ENCODE data around the gene MUC5AC.

MUC5AC gene

GRCh38 chr11:1121331-1121812, 36.4 kb upstream of the MUC5AC start:
- H3K4me3 ChIP-seq (ENCODE audit: low read depth, low read length), result no peak overlapping the region
- DNase-seq (ENCODE audit: low read depth), result no peak

- DNase-seq (ENCODE audit: low read depth), result no peak
- H3K4me3 ChIP-seq (ENCODE audit: low read depth, low read length), result no peak overlapping the region
Measured at GRCh38 chr11:1121813-1122663, 35.7 kb upstream of the MUC5AC start.

- DNase-seq (ENCODE audit: low read depth), result no peak
- H3K4me3 ChIP-seq (ENCODE audit: low read depth, low read length), result no peak overlapping the region
Measured at GRCh38 chr11:1122664-1123002, 35.1 kb upstream of the MUC5AC start.

GRCh38 chr11:1123970-1124369, 33.8 kb upstream of the MUC5AC start:
- H3K4me3 ChIP-seq (ENCODE audit: low read depth, low read length), result no peak overlapping the region
- DNase-seq (ENCODE audit: low read depth), result no peak

GRCh38 chr11:1125803-1126202, 31.9 kb upstream of the MUC5AC start:
- no peak overlapping the region for H3K4me3 ChIP-seq (ENCODE audit: low read depth, low read length)
- DNase-seq (ENCODE audit: low read depth), result no peak

DNA sequence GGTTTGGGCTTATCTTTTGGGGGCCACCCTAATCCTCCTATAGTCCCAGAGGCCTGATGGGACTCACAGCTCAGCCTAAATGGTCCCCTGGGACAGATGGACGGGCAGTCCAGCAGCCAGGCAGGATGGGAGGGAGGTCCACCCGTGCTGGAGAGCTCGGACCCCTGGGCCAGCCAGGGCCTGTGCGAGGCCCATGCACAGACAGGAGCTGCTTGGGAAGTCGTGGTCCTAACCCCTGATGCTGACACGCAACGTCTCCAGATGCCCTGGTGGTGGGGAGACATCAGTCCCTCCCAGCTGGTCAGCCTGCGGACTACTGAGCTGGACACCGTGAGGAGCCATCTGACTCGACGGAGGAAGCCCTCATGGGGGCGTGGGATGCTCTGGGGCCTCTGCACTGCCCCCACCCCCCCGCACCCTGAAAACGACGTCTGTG, 31.2 kb upstream of the MUC5AC start:
- H3K4me3 ChIP-seq (ENCODE audit: low read depth, low read length), result no peak overlapping the region
- no peak for DNase-seq (ENCODE audit: low read depth)

GRCh38 chr11:1126935-1127663, 30.7 kb upstream of the MUC5AC start:
- no peak overlapping the region for H3K4me3 ChIP-seq (ENCODE audit: low read depth, low read length)
- no peak for DNase-seq (ENCODE audit: low read depth)

DNA sequence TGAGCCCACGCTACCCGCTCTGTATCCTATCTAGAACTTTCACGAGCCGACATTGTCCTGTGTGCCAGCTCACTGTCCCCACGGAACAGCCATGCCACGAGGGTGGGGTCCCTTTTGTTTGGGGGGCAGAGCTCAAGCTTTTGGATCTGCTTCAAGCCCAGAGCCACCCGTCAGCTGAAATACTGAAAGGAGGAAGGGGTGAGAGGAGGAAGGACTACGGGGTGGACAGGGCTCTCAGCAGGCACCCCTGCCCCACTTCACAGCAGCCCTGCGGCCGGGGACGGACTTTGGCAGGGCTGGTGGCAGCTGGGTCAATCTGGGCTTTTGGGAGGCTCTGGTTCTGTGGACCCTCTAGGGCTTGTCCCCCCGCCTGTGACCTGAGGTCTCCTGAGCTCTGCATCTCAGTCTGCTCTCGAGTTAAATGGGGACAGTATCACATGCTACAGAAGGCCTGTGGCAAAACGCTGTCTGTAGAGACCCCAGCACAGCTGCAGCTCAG, 30.0 kb upstream of the MUC5AC start:
- H3K4me3 ChIP-seq (ENCODE audit: low read depth, low read length), result no peak overlapping the region
- DNase-seq (ENCODE audit: low read depth), result no peak

GRCh38 chr11:1128311-1129142, 29.2 kb upstream of the MUC5AC start:
- no peak overlapping the region for H3K4me3 ChIP-seq (ENCODE audit: low read depth, low read length)
- DNase-seq (ENCODE audit: low read depth), result no peak

DNA sequence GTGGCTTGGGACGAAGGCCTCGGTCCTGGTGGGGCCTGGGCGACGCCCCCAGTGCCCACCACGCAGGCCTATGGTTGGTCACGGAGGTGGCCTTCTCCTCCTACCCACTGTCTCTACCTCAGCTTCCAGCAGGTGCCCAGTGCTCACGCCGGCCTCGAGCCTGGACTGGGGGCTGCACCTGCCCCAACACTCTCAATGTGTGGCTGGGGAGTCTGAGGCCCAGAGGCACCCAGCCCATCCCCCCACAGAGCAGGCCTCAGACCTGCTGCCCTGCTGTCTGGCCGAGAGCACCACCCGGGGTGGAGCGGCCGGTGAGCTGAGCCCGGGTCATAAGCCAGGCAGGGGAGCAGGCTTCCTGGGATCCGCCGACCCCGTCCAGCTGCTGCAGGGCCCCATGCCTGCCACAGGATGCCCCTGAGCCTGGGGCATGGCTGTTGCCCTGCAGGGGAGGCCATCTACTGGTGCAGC, 28.6 kb upstream of the MUC5AC start:
- H3K4me3 ChIP-seq (ENCODE audit: low read depth, low read length), result no peak overlapping the region
- DNase-seq (ENCODE audit: low read depth), result no peak

DNA sequence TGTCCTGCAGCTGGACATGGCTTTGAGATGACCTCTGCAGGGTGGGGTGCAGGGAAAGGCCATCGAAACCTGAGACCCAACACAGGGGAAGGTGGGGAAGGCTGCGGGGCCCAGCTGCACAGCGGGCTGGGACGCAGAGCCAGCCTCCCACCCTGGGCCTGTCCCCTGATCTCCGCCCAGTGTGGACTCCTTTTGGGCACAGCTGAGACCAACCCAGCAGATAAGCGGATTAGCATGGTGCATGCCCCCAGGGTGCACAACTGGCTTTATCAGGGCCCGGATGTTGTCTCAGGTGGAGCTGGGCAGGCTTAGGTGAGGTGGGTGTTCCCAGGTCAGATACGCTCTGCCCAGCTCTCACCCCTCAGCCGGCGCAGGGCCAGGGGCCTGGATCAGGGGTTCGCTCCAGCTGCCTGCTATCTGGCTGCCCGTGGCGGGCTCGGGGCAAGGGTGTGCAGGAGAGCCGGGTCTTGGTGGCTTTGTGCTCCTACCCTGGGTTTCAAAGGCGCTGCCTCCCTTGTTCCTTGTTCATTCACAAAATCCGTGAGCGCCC, 28.1 kb upstream of the MUC5AC start:
- DNase-seq (ENCODE audit: low read depth), result no peak
- H3K4me3 ChIP-seq (ENCODE audit: low read depth, low read length), result no peak overlapping the region

GRCh38 chr11:1130276-1131032, 27.3 kb upstream of the MUC5AC start:
- H3K4me3 ChIP-seq (ENCODE audit: low read depth, low read length), result no peak overlapping the region
- DNase-seq (ENCODE audit: low read depth), result no peak

GRCh38 chr11:1131033-1131911, 26.5 kb upstream of the MUC5AC start:
- no peak overlapping the region for H3K4me3 ChIP-seq (ENCODE audit: low read depth, low read length)
- DNase-seq (ENCODE audit: low read depth), result no peak

- no peak overlapping the region for H3K4me3 ChIP-seq (ENCODE audit: low read depth, low read length)
- DNase-seq (ENCODE audit: low read depth), result no peak
Measured at GRCh38 chr11:1134848-1135445, 22.8 kb upstream of the MUC5AC start.

DNA sequence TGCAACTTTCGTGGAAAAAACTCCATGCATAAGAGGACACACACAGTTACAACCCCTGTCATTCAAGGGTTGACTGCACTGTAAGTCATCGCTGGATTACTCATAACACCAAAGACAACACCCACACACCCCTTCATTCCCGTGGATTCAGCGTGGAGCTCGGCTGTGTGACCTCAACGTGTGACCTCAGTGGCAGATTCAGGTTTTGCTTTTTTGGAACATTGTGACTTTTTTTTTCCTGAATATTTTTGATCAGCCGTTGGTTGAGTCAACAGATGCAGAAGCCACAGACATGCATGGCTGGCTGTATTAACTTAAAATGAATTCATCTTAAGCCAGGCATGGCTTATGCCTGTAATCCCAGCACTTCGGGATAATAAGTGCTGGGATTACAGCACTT, 19.7 kb upstream of the MUC5AC start:
- DNase-seq (ENCODE audit: low read depth), result no peak
- no peak overlapping the region for H3K4me3 ChIP-seq (ENCODE audit: low read depth, low read length)

GRCh38 chr11:1139441-1140083, 18.2 kb upstream of the MUC5AC start:
- no peak for DNase-seq (ENCODE audit: low read depth)
- H3K4me3 ChIP-seq (ENCODE audit: low read depth, low read length), result no peak overlapping the region
